PC-9 (cell line): ENCODE data around the gene NDUFAF8.

ENCODE experiments used
- EZH2 ChIP-seq: fragments of 200-600 bp; sonication (generic); IDR thresholded peaks from 2 replicates; pipeline ENCODE4 v1.8.0; 2017; ENCODE audit warnings: antibody characterized with exemption, low read depth
- TF ChIP-seq, protein P1 (sequence below): fragments of 200-600 bp; sonication (generic); conservative IDR thresholded peaks from 2 replicates; pipeline ENCODE4 v1.6.1; 2017; ENCODE audit warnings: mixed run types, antibody characterized with exemption, mild to moderate bottlenecking, moderate library complexity

DNA sequence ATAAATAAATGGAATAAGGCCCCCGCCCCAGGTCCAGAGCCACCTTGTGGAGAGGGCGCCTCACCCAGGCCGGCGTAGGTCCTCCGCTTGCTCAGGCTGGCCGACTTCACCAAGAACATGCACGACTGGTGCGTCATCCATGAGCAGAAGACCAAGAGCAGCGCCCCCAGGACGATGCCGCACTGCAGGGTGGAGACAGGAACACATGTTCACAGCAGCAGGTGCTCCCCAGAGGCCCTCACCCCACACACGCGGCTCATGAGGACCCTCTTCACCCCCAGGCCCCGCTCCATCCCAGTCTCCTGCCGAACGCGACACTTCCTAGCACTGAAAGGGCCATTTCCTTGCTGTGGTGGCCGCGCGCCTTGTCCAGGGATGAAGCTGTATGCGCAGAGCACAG is 50.5 kb downstream of the NDUFAF8 start:
- TF ChIP-seq, protein P1, sequence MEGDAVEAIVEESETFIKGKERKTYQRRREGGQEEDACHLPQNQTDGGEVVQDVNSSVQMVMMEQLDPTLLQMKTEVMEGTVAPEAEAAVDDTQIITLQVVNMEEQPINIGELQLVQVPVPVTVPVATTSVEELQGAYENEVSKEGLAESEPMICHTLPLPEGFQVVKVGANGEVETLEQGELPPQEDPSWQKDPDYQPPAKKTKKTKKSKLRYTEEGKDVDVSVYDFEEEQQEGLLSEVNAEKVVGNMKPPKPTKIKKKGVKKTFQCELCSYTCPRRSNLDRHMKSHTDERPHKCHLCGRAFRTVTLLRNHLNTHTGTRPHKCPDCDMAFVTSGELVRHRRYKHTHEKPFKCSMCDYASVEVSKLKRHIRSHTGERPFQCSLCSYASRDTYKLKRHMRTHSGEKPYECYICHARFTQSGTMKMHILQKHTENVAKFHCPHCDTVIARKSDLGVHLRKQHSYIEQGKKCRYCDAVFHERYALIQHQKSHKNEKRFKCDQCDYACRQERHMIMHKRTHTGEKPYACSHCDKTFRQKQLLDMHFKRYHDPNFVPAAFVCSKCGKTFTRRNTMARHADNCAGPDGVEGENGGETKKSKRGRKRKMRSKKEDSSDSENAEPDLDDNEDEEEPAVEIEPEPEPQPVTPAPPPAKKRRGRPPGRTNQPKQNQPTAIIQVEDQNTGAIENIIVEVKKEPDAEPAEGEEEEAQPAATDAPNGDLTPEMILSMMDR: no peak
- TF ChIP-seq EZH2: no peak
